Erythroblast (primary cell): ENCODE measurements around the gene UEVLD.
A peak's percentile ranks its signal among the peaks of the same experiment; 100 is the strongest.

ENCODE experiments used
- DNase-seq, 2 experiments: peaks; one replicate each; lab custom pipeline; 2025; lab: John Stamatoyannopoulos, UW
- GATA1 ChIP-seq: IDR thresholded peaks from 2 replicates; pipeline ENCODE4 v1.6.1; 2011; ENCODE audit warnings: low read depth, mild to moderate bottlenecking, control low read depth, low read length, moderate library complexity
- POLR2A ChIP-seq: IDR thresholded peaks from 2 replicates; pipeline ENCODE4 v1.6.1; 2011; ENCODE audit warnings: mild to moderate bottlenecking, low read length

The UEVLD gene

DNA sequence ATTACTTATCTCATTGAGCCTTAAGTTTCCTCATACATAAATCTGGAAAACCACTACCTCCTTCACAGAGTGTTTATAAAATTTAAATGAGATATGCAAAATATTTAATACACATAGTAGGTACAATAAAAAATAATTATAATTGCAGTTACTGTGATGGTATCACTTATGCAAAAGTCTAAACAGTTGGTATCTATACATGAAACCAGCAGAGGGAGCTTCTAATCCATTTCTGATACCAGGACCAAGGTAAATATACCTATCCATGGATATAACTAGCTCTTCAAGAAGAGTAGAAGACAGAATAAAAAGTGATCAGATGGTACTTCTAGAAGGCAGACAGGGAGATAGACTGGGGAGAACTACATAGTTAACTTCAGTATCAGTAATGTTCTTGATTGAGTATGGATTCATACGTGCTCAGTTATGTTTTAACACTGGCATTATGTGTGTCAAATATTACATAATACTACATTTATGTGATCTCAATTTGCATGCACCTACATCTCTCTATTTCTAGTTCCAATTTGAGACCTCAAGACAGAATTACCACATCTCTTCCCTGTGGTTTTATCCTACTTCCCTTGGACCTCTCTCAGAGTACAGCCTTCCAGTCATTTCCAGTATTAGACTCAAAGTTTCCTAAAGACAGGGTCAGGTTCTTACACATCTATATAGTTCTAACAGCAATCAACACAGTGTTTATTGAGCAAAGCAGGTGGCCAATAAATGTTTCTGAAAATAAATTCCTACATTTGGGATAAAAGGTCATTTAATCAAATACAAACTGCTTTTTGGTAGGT, 48.1 kb downstream of the UEVLD start:
- DNase-seq: peak; percentile 32
- TF ChIP-seq POLR2A (no peak), GATA1 (no peak)

DNA sequence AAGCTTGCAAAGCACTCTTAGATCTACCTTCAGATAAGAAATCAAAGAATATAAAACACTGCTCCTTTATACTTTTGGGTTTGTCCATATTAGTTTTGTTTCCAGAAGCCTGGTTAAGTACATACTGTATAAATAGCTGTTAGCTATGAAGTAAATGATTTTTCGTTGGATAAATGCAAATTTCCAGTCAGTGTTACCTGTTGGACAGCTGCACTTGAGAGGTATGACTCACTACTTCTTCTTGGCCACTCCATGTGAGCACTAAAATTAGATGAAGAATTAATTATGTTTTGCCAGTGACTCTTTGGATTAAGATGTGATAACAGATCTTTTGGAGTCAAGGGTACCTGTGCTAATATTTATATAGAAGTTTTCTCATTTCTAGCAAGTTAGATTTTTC, 52.3 kb downstream of the UEVLD start:
- TF ChIP-seq GATA1 (no peak), POLR2A (no peak)

DNA sequence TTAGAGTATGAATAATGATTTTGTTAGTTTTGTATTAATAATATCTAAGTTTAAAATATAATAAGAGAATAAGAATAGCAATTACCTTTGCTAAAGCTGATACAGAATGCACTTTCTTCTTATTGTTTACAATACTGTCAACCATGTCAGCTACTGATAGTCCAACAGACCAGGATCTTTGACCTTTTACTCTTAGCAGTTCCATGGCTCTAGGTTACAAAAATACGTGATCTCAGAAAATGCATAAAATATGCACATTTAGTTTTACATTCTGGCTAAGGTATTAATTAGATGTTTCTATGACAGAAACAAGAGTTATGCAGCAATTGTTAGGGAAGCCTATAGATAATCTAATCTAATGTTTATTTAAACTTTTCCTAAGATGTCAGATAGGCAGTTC, 54.3 kb downstream of the UEVLD start:
- no peak for DNase-seq
- TF ChIP-seq POLR2A (no peak), GATA1 (no peak)

More for the DNA sequence above, 52.3 kb downstream of the UEVLD start:
- no peak for DNase-seq

DNA sequence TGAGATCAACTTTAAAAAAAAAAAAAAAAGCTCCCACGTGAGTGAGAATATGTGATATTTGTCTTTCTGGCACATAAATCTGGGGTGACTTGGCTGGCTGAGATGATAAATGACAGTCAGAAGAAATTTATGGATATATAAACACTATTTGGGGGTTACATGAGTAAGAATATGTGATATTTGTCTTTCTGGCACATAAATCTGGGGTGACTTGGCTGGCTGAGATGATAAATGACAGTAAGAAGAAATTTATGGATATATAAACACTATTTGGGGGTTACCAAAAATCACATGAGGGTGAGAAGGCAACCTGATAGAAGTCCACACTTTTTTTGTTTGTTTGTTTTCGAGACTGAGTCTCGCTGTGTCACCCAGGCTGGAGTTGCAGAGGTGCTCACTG, 55.2 kb downstream of the UEVLD start:
- no peak for DNase-seq
- no peak for TF ChIP-seq POLR2A
- TF ChIP-seq GATA1: no peak

DNA sequence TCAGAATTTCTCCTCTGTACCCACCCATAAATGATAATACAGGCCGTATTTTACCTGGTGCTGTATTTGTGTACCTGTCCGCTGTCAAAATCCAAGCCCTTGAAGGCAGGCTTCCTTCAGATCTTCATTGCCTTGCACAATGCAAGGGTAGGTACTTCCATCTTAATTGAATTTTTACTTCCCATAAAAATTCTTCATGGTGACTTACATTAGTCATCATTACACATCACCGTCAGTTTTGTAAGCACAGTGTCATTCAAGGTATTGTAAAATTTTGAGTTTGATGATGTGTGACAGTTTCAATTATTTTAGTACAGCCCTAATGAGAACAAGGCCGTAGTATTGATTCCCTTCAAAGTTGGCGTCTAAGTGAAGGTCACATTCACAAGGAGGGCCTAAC, 61.0 kb downstream of the UEVLD start:
- TF ChIP-seq GATA1 (no peak), POLR2A (no peak)
- DNase-seq: peak in 1 of 2 experiments; percentile 65

DNA sequence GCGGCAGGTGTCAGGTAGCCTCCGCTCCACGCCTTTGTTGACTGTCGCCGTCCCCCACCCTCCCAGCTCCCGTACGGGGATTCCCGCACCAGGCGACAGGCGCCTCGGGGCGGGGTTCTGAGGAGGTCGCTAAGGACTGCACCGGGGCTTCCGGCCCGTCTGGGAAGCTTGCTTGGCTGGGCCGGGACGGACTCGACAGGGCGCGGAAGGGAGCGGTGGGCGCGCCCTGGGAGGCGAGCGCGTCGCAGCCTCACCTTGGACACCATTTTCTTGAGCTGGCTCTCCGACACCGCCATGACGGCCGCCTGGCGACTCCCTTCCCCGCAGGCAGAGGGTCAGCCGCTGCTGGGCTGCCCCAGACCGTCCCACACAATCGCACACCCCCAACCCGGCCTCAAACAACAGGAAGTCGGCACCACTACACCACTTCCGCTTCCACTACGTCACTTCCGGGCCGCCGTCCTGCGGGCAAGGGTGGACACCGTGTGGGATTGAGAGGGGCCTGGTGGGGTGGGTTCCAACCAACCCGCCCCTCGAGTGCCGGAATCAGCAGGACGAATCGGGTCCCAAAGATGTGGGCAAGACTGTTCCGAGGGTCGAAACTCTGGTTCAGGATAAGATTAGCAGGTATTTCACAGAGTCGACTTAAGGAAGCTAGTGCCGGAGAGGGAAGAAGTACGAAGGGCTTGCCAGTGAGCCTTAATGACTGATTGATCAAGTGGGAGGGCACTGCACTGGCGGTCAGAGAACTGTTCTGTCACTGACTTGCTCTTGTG, 61.8 kb downstream of the UEVLD start, which contains the start of gene TSG101:
TSG101 (minus strand) TSS at position 422 of the 776 bp plus-strand sequence; CDS start at position 296, 126 bp downstream.
- peak; percentile 95 for DNase-seq
- no peak for TF ChIP-seq GATA1
- peak; percentile 98 for TF ChIP-seq POLR2A

DNA sequence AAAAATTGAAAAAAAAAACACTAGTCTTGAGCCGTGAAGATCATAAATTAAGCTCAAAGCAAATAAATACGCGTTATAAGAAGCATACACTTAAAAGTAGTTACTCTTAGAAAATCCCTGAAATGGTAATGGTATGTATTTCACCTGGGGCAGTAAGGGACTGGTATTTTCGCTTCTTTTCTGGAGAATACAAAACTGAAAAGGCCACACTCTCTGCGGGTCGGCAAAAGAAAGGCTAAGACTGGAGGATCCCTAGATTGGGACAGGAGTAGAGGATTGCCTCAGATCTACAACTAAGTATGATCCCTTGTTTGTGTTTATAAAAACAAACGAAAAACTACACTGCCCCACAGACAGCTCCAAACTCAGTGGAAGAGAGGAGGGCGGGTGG, 62.4 kb downstream of the UEVLD start:
- DNase-seq: no peak
- TF ChIP-seq GATA1: no peak

DNA sequence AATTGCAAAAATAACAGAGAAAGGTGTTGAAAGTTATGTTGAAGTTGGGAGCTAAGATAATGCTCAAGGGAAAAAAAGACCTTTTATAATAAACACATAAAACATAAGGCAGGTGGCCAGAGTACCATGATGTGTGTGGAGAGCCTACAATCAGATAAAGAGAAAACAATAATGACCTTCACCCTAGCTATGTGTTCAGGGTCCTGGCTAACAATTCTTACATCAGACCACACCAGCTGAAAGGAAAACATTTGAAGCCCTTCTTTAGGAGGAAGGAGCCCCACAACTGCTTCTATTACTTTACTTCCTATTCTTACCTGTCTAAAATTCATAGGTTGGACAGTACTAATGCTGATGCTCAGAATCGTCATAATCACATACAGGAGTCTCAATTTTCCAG, 64.3 kb downstream of the UEVLD start:
- no peak for DNase-seq
- TF ChIP-seq POLR2A (no peak), GATA1 (no peak)

DNA sequence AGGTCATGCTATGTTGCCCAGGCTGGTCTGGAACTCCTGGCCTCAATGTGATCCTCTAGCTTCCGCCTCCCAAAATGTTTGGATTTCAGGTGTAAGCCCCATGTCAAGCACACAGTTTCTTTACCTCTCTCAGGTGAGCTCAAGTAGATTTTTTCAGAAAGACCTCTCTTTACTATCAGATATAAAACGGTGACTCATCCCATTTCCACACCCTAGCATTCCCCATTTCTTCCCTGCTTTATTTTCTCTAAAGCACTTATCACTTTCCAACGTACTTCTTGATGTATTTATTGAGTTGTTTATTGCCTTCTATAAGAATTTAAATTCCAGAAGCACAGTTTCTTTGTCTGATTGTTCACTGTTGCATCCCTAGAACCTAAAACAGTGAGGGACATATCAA, 65.5 kb downstream of the UEVLD start:
- TF ChIP-seq POLR2A: no peak
- TF ChIP-seq GATA1: no peak
- DNase-seq: no peak

DNA sequence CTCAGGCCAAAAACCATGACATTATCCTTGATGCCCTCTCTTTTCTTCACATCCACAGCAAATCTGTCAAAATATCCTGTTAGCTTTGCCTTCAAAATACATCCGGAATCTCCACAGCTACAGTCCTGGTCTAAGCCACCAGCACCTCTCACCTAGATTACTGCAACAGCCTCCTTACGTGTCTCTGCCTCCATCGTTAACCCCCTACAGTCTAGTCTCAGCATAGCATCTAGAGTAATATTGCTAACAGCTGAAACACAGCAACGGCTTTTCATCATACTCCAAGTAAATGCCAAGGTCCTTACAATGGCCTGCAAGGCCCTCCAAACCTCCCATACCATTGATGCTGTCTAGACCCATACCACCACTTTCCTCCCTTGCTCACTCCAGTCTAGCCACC, 66.1 kb downstream of the UEVLD start:
- peak in 1 of 2 experiments; percentile 10 for DNase-seq
- TF ChIP-seq POLR2A (no peak), GATA1 (no peak)

DNA sequence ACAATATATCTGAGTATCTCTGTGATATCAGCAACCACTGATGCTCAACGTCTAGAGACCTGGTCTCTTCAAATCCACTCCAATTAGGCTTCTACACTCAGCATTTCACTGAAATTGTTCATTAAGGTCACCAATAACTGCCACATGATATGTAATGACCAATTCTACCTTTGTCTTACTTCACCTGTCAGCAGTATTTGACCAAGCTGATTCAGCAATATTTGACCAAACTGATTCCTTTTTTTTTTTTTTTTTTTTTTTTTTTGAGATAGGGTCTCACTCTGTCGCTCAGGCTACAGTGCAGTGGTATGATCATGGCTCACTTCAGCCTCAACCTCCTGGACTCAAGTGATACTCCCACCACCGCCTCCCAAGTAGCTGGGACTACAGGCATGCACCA, 67.4 kb downstream of the UEVLD start:
- no peak for DNase-seq
- TF ChIP-seq POLR2A (no peak), GATA1 (no peak)

DNA sequence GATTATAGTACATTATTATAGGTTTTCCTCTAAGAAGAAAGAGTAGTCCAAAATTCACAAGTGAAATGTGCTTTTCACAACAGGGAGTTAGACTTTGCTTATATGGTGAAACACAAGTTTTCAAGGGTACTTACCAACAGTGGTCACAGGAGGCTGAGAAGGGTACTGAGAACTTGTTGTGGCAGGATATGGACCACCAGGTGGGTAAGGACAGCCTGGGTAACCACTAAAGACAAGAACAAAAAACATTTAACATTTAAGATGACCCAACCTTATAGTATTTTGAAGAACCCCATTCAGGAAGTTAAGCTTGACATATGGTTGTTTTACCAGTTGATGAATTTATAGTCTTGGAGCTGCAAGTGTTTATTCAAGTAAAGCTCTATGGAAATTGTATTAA, 86.2 kb downstream of the UEVLD start:
- no peak for DNase-seq
- TF ChIP-seq POLR2A (no peak), GATA1 (no peak)

DNA sequence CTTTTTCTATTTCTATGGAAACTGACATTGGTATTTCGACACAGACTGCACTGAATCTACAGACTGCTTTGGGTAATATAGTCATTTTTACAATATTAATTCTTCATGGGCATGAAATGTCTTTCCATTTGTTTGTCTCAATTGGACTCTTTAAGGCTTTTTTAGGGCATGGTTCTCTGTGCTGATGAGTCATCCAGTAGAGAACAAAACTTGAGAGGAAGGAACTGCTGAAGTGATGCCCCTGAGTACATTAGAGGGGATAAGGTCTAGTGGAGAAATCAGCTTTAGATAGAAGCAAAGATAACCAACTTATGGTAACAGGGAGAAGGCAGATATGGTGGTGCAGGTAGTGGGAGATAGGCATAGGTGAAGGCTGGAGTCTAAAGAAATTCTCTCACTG, 86.9 kb downstream of the UEVLD start:
- no peak for TF ChIP-seq POLR2A
- TF ChIP-seq GATA1: no peak
- DNase-seq: no peak

DNA sequence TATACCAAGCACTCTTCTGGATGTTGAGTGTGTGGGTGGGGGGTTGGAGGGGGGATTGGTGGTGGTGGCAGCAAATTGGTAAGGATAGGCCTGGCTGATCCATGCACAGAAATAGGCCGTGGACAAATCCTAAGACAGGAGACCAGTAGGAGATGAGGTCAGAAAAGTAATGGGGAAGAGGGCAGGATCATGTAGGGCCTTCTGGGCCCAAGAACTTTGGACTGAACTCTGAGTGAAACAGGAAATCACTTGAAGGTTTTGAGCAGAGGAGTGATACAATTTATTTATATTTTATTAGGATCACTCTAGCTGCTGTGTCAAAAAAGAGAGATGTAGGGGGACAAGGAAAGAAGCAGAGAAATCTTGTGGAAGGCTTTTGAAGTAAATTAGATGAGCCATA, 90.5 kb downstream of the UEVLD start:
- TF ChIP-seq GATA1 (no peak), POLR2A (no peak)
- DNase-seq: no peak
